ENCODE data around the gene ATP4B.

- TF ChIP-seq CTCF (IDR thresholded peaks at IDR 0.05) (no peak), POLR2A (IDR thresholded peaks at IDR 0.05) (no peak)
These were observed 1.3 kb upstream of the ATP4B start for GRCh38 chr13:113659337-113659736.
